Adipose tissue (tissue), 3 donors: ENCODE data around the gene GNG13. TPM values are rescaled to one million over a fixed set of nuclear protein-coding genes. Genes with fewer than 3 reads are reported as not detected.
"Not testable (repeated sequence)": the region's sequence is repeated elsewhere in the genome, so short reads cannot be mapped to it uniquely, and the experiment has no call there.

ENCODE experiments used
- H3K27ac ChIP-seq: one replicate; pipeline ENCODE4 v1.5.1; 2013; ENCODE audit warnings: low read depth, low read length
- WGBS, 3 donors: extraction: QIAGEN DNeasy Blood & Tissue Kit; methylation state at CpG; one replicate each; pipeline ENCODE4 v1.1.7; 2013; 5-methylcytosine and 5-hydroxymethylcytosine counted together
- polyA plus RNA-seq, 3 donors: library from polyadenylated mRNA; stranded (reverse); fragments of 200-250 nt; gene quantifications; one replicate each; pipeline ENCODE4 v1.2.3, GENCODE V29; 2013
- donor health status: healthy with polysubstance abuse.
- donor health status: Bipolar disorder and iron deficiency.
- donor health status: healthy.

The GNG13 gene
- polyA plus RNA-seq, 3 donors: not detected

DNA sequence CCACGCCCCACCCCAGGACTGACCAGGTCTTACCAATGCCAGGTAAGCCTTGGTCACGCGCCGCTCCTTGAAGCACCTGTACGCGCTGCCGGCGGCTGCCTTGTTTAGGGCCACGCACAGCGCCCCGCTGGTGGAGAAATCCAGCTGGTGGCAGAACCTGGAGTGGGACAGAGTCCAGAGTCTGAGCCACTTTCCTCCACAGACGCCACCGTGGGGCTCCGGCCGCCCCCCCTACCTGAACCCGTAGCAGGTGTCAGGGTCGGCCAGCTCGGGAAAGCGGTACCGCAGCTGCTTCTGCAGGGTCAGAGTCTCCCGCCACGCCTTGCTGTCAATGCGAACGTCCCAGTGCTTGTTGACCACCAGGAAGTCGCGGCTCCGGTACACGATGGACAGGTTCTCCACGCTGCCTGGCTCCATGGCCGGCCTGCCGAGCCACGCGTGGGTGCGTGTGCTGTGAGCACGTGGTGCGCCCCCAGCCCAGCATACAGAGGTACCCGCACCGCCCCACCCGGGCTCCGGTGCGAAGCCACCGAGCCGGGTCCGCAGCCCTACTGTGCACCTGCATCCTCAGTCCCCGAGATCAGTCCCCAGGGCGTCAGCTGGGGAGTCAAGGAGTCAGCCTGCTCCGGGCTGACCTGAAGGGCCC lies 13.1 kb downstream of the GNG13 start:
- 29 to 40% (median 39%) methylated on average over 46 to 47 of the region's 47 CpGs for WGBS, 3 donors
- no peak overlapping the region for H3K27ac ChIP-seq

DNA sequence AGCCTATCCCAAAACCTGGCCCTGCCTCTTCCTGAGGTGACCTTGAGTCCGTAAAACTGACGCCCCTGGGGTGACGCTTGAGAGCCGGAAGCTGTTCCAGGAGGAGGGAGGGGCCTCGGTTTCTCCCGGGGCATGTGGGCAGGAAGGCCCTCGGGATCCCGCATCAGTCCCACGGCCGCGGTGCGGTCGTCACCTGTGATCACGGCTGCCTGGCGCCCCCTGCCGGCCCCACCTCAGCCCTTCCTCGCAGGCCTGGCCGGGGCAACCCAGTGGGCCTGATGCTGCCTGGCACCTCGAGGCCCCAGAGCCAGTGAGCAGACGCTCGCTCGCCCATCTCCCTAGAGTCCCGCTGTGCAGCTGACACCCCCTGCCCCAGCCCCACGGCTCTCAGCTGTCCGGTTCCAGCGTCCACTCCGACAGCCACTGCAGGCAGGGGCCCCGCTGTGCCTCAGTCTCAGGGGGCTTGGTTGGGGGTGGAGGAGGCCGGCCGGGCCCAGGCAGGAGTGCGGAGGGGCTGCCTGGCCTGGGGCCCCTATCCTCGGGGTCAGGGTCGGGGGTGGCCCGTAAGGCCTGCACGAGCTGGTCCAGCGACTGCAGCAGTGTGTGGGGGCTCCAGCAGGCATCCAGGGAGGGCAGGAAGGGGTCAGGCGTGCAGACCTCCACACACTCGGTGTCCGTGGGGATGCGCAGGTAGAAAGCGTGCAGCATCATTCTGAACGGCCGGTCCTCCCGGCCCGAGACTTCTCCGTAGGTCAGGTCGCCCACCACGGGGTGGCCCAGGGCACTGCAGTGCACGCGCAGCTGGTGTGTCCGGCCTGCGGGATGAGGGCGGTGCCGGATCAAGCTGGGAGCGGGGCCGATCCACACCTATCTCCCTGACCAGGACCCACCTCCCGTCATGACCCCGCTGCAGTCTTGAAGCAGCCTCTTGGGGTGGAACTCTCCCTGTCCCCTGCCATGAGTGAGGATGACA lies 14.7 kb downstream of the GNG13 start:
- WGBS, 3 donors: 63 to 66% (median 64%) methylated on average over 56 to 58 of the region's 58 CpGs

DNA sequence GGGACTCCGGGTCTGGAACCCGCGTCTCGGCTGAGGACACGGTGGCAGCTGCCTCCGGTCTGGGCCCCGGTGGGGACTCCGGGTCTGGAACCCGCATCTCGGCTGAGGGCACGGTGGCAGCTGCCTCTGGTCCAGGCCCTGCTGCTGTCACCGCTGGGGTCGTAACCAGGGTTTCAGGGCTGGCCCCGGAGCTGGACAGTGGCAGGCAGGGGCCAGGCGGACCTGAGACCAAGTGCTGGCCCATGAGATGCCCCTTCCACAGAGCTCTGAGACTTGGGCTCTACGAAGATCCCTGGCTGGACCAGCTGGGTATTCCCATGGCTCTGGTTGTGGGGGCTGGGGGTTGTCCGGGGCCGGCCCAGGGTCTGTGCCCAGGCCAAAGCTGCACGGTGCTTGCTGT lies 16.1 kb downstream of the GNG13 start:
- 84 to 93% (median 88%) methylated on average over 17 to 19 of the region's 19 CpGs for WGBS, 3 donors
- H3K27ac ChIP-seq: no peak overlapping the region

More for the DNA sequence above, 14.7 kb downstream of the GNG13 start:
- no peak overlapping the region for H3K27ac ChIP-seq

DNA sequence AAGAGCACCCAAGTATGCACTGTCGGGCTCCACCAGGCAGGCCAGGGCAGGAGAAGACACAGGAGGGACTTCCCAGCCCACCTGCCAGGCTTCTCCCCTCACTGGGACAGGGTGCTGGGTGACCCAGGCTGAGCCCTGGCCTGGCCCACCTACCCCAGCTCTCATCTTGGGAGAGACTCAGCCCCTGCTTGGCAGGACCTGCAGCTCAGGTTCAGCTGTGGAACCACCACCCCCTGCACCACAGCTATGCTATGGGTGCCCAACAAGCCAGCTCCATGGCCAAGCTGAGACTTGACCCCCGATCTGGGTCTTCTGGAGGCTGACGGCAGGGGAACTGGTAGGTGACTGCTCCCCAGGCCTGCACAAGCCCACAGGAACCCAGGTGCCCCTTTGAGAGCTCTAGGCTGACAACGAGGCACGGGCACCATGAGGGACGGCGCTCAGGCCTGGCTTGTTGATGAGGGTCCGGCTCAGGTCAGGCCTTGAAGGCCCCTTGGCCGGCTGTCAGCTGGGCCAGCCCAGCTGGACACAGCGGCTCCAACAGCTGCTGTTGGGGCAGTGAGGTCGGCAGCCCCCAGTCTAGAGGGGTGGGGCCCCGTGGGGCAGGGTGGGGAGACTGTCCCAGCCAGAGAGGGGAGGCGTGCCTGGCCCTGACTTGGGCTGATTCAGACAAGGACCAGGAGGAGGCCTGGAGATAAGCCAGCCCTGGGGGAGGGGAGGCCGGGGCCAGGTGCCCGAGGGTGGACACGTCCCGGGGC lies 17.0 kb downstream of the GNG13 start:
- no peak overlapping the region for H3K27ac ChIP-seq
- WGBS, 3 donors: 41 to 46% (median 43%) methylated on average over 14 to 17 of the region's 17 CpGs

DNA sequence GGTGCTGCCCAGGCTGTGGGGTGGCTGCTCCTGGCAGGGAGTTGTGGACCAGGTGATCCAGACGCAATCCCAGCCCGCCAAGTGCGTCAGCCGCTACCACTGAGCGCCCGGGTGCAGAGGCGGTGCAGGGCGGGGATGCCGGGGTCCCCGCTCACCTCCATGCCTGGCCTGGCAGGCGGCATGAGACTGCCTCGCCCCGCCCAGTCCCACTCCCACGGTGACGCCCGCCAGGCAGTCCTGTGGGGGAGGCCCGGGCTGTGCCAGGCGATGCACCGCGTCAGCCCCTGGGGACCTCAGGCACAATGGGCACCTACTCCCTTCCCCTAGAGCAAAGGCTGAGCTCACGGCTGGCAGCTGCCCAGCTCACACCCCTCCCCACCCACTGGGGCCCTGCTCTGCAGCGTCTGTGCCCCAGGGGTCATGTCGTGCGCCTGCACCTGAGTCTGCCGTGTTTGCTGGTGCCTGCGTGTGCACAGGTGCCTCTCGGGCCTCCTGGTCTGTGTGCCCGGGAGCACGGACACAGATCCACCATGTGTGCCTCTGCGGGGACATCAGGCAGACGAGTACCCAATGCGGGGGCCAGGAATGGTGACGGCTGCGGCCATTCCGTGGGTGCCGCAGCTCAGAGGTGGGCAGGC lies 17.6 kb downstream of the GNG13 start:
- WGBS, 3 donors: 55 to 74% (median 65%) methylated on average over 36 of the region's 36 CpGs
- no peak overlapping the region for H3K27ac ChIP-seq

DNA sequence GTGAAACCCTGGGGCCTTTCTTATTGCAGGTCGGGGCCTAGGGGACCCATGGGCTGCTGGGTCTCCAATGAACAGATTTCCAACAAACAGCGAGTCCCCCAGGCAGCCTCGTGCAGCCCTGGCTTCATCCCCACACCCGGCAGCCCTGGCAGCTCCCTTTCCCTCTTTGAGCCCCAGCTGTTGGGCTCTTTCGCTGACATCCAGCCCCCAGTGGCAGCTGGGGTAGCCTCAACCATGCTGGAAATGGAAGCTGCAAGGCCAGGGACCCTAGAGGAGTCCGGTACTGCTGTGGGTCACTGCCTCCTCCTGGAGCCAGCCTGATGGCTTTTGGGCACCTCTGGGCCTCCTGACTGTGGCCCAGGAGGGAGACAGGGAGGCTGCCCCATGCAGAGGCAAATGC lies 18.3 kb downstream of the GNG13 start:
- 53 to 63% (median 54%) methylated on average over 5 to 6 of the region's 6 CpGs for WGBS, 3 donors
- no peak overlapping the region for H3K27ac ChIP-seq

DNA sequence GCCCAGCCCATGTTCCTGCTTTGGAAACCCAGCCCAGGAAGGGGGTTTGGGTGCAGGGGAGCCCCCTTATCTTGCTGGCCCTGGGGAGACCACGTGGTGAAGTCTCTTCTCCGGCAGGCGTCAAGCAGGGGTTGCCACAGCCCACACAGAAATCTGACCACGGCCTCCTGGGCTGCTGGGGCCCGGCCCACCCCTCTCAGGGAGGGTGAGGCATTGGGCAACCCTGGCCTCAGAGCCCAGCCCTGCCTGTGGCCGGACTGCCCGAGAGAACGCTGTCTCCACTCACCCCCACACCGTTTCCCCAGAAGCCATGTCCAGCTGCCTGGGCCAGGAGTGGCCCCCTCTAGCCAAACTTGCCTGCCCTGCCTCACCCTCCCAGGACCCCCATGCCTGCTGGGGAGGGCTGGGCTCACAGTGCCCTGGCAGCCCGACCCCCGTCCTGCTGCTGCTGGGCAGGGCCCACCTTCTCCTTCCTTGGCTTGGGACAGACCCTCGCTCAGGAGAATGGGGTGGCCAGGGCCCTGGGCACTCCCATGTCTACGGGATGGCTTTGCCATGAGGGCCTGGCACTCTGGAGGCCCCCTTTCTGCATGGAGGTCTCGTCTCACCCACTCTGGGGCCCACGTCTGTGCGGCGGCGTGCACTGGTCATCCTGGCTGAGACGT lies 19.1 kb downstream of the GNG13 start:
- WGBS, 3 donors: 58 to 64% (median 62%) methylated on average over 19 of the region's 19 CpGs
- H3K27ac ChIP-seq: no peak overlapping the region

DNA sequence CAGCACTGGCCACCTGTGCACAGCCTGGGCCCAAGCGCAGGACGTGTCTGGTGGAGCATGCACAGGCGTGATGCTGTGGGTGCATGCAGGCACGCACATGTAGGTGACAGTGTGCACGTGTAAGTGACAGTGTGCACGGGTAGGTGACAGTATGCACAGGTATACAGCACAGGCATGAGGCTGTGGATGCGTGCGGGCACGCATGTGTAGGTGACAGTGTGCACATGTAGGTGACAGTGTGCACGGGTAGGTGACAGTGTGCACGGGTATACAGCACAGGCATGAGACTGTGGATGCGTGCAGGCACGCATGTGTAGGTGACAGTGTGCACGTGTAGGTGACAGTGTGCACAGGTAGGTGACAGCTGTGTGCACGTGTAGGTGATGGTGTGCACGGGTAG lies 20.2 kb downstream of the GNG13 start:
- WGBS, 3 donors: 81 to 92% (median 85%) methylated on average over 16 of the region's 16 CpGs
- no peak overlapping the region for H3K27ac ChIP-seq

DNA sequence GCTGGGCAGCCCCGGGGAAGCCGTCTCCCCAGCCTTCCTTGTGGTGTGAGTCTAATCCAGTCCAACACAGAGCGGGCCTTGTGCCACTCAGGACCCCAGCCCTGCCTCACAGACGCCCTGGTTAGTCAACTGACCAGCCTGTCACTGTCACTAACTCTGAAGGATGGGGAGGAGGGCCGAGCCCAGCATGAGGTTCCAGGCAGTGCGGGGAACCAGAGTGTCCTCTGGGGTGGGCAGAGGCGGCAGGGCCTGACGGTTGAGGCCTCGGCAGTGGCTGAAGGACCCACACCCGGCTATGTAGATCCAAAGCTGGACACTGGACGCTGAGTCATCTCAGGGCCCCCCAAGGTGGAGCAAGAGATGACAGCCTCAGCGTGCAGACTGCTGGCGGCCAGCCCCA lies 21.0 kb downstream of the GNG13 start:
- H3K27ac ChIP-seq: no peak overlapping the region
- WGBS, 3 donors: 64 to 76% (median 75%) methylated on average over 12 to 13 of the region's 13 CpGs

DNA sequence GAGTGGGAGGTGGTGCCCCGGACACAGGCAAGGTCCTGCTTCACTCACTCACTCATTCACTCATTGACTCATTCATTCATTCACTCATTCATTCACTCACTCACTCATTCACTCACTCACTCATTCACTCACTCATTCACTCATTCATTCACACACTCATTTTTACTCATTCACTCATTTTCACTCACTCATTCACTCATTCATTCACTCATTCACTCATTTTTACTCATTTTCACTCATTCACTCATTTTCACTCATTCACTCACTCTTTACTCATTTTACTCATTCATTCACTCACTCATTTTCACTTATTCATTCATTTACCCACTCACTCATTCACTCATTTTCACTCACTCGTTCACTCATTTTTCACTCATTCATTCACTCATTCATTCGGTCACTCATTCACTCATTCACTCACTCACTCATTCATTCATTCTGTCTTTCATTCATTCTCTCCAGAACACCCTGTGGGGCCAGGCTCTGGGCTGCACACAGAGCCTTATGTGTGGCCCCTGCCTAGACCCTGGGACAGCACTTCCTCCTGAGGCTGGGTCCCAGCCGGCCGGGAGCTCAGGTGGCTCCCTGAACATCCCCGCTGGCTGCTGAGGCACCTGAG lies 21.5 kb downstream of the GNG13 start:
- no peak overlapping the region for H3K27ac ChIP-seq
- WGBS, 3 donors: 72 to 87% (median 86%) methylated on average over 5 to 6 of the region's 6 CpGs

DNA sequence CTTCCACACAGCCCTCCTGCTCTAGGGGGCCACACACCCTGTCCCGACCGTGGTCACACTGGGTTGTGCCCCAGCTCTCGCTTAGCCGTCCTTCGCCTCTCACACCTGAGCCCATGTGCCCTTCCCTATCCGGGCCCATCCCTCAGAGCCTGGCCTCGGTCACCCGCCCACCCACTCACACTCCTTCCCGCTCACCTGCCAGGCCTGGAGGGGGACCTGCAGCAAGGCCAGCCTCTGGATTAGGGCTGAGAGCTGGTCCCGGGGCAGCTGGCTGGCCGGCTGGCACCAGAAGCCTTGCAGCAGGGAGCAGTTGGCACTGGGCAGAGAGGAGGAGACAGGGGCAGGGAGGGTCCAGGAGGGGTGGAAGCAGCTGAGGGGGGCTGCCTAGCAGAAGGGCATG lies 22.1 kb downstream of the GNG13 start:
- WGBS, 3 donors: 72 to 77% (median 76%) methylated on average over 10 to 11 of the region's 11 CpGs
- no peak overlapping the region for H3K27ac ChIP-seq

DNA sequence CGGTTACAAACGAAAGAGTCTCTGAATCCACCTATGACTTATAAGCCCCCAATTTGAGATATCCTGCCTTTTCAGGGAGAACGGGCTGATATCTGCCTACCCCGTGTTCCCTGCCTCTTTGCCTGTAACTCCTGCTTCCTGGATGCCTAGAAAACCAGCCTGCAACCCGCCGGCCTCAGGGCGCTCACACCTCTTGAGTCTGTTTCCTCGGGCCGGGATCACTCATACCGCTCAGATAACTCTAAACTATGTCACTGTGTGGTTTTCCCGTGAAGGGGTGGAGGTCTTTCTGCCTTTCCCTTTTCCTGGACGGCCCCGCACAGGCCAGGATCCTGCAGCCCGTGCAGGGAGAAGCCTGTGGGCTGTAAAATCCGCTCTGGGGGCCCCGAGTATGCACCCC lies 22.7 kb downstream of the GNG13 start:
- H3K27ac ChIP-seq: no peak overlapping the region
- 17 to 25% (median 22%) methylated on average over 16 of the region's 16 CpGs for WGBS, 3 donors

DNA sequence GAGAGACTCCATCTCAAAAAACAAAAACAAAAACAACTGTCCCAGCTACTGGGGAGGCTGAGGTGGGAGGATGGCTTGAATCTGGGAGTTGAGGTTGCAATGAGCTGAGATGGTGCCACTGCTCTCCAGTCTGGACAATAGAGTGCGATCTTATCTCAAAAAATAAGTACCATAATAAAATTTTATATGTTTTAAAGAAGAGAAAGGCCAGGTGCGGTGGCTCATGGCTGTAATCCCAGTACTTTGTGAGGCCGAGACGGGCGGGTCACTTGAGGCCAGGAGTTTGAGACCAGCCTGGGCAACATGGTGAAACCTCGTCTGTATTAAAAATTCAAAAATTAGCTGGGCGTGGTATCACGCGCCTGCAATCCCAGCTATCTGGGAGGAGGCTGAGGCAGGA lies 23.7 kb downstream of the GNG13 start:
- H3K27ac ChIP-seq: no peak overlapping the region
- WGBS, 3 donors: 84 to 90% (median 89%) methylated on average over 9 of the region's 9 CpGs

DNA sequence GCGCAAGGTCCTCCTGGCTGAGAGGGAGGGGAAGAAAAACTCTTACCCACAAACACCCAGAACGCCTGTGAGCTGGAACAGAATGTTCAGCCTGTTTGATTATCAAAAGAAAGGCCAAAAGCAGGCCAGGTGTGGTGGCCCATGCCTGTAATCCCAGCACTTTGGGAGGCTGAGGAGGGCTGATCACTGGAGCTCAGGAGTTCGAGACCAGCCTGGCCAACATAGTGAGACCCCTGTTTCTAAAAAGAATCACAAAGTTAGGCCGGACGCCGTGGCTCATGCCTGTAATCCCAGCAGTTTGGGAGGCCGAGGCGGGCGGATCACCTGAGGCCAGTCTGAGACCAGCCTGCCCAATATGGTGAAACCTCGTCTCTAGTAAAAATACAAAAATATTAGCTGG lies 24.2 kb downstream of the GNG13 start:
- H3K27ac ChIP-seq: not testable (repeated sequence)
- 87 to 92% (median 92%) methylated on average over 10 of the region's 10 CpGs for WGBS, 3 donors

DNA sequence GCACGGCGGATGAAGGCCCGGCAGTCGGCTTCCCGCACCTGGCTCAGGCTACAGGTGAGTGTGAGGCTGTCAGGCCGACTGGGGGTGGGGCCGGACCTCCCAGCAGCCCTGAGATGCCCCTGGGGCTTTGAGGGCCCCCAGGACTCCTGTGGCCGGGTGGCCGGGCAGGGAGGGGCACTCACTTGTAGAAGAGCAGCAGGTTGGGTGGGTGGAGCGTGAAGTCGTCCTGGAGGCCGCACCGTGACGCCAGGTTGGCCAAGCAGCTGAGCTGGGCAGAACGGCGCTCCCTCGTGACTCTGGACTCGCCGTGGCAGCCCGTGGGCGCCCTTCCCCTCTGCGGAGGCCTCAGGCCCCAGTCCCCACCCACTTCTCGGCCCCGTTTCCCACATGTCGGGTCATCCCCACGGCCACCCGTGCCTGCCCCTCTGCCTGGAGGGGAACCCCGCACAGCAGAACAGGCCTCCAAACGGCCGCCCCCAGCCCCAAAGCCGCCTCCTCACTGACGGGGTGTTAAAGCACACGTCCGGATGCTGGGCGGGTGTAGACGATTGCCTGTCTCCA lies 25.2 kb downstream of the GNG13 start:
- WGBS, 3 donors: 60 to 79% (median 68%) methylated on average over 22 to 36 of the region's 36 CpGs
- H3K27ac ChIP-seq: no peak overlapping the region

DNA sequence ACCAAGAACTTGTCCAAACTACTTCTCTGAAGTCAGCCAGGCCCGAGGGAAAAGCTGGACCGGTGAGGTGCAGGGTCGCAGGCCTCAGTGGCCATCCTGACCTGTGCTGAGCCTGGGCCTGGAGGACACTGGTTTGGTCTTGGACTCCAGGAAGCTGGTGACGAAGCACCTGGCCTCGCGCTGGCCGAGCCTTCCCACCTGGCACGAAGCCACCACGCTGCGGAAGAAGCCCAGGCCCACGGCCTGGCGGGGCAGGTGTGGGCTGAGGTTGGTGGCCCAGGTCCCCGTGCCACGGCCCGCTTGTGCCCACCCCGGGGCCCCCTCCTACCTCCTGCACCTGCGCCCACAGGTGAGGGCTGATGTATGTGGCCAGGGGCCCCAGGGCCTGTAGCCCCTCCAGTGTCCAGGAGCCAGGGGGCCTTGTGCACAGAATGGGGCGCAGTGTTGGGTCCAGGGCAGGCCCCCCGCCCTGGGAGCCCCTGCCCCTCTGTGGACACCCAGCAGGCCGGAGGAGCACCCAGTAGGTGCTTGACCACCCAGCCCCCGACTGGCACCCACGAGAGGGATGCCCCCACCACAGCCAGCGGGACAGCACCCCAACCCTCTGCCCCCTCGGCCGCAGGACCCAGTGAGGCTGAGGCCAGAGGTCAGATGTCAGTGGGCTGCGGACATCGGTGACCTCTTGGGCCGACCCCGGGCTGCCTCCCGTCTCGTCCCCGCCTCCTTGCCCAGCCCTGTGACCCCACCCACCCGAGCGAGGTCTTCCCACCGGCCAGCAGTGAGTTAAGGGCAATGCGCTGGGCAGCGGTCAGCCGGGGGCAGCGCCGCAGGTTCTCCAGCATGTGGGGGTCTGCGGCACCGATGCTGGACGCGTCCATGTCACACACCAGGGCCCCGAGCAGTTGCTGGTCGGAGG lies 26.2 kb downstream of the GNG13 start:
- 75 to 82% (median 77%) methylated on average over 36 to 46 of the region's 46 CpGs for WGBS, 3 donors
- H3K27ac ChIP-seq: no peak overlapping the region
